DMS53 treated with DMSO at 0.1 percent for 48 hours (cell line): ENCODE measurements around the gene KLF11.
A peak's percentile ranks its signal among the peaks of the same experiment; 100 is the strongest.

Experiments used
- DNase-seq: peaks from one replicate; lab custom pipeline; 2025; ENCODE audit not compliant: unreplicated experiment; lab: John Stamatoyannopoulos, UW

KLF11 gene

GRCh38 chr2:10062931-10063365 lies 19.6 kb downstream of the KLF11 start:
- no peak for DNase-seq

- no peak for DNase-seq
Observed at GRCh38 chr2:10063566-10063965, 20.2 kb downstream of the KLF11 start.

GRCh38 chr2:10064932-10065772 lies 21.8 kb downstream of the KLF11 start:
- no peak for DNase-seq

GRCh38 chr2:10065773-10066055 lies 22.4 kb downstream of the KLF11 start:
- DNase-seq: no peak

- DNase-seq: no peak
Observed at GRCh38 chr2:10067330-10067729, 24.0 kb downstream of the KLF11 start.

GRCh38 chr2:10067881-10068280 lies 24.5 kb downstream of the KLF11 start:
- DNase-seq: no peak

GRCh38 chr2:10071176-10071575 lies 27.8 kb downstream of the KLF11 start:
- no peak for DNase-seq

- no peak for DNase-seq
Observed at GRCh38 chr2:10071595-10071994, 28.2 kb downstream of the KLF11 start.

- peak; percentile 83 for DNase-seq
Observed at GRCh38 chr2:10072656-10073480, 29.5 kb downstream of the KLF11 start.

DNA sequence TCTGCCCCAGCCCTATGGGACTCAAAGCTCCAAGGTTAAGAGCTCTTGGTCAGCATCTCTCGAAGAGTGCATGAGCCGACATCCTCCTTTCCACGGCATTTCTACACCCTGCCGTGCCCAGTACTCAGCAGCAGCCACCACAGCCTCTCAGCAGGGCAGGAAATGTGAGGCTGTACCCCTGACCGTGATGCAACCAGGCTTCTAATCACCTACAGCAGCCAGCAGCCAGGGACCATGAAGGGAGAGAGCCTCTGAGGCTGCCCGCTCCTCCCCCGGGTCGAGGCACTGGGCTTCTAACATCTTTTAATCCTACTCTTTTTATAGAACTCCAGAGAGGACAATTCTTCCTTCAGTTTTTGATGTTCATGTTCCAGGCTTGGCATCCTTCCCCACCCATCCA lies 30.4 kb downstream of the KLF11 start:
- DNase-seq: no peak

DNA sequence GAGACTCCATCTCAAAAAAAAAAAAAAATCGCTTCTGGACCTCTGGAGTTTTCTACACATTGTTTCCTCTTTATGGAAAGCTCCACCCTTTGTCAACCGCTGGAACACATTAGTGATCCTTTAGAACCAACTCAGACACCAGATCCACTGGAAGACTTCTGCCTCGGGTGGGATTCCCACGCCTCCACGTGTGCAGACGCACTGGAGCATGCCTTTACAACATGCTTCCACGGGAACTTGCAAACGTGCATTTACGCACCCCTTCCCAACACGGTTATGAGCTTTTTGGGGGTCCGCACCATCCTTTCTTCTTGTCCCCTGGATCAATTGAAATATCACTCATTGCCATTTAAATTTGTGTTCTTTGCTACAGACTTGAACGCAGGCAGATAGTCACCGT lies 31.8 kb downstream of the KLF11 start:
- no peak for DNase-seq

DNA sequence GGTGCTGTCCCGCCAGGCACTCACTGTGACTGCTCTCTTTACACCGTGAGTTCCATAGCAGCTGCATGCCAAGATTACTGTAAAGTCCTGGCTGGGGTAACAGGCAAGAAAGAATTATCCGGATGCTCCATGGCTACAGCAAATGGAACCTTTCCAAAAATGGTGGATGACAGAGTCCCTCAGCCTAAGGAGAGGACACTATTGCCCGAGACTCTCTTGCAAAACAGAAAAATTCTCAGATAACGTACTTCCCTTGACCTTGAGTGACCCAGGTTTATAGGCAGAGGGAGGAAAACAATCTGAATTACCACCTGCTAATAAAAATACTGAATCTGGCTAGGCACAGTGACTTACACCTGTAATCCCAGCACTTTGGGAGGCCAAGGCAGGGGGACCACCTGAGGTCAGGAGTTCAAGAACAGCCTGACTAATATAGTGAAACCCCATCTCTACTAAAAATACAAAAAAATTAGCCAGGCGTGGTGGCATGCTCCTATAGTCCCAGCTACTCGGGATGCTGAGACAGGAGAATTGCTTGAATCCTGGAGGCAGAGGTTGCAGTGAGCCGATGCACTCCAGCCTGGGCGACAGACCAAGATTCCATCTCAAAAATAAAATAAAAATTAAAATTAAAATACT lies 32.3 kb downstream of the KLF11 start:
- DNase-seq: no peak

DNA sequence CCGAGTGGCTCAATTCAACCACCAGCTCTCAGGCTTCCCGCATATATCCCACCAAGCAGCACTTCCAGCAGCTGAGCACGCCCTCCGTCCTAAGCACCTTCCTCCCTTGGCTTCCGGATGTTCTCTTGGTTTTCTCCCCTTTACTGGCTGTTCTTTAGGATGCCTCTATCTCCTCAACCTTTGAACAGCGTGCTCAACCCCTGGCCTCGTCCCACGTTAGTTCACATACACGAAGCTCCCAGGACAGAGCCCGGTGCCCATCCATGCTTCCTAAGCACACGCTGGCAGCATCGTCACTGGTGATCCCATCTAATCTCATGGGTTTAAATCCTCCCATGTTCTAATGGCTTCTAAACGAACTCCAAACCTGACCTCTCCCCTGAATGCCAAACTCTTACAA lies 33.2 kb downstream of the KLF11 start:
- no peak for DNase-seq

- DNase-seq: no peak
Observed at GRCh38 chr2:10076988-10077527, 33.7 kb downstream of the KLF11 start.

- no peak for DNase-seq
Observed at GRCh38 chr2:10078001-10078400, 34.7 kb downstream of the KLF11 start.

- no peak for DNase-seq
Observed at GRCh38 chr2:10078704-10079265, 35.4 kb downstream of the KLF11 start.

GRCh38 chr2:10079266-10079869 lies 36.0 kb downstream of the KLF11 start:
- DNase-seq: no peak

GRCh38 chr2:10079870-10080535 lies 36.7 kb downstream of the KLF11 start, which contains the start of gene CYS1:
CYS1 (minus strand) TSS chr2:10080411; CDS start chr2:10080223, 188 bp downstream.
- DNase-seq: no peak

DNA sequence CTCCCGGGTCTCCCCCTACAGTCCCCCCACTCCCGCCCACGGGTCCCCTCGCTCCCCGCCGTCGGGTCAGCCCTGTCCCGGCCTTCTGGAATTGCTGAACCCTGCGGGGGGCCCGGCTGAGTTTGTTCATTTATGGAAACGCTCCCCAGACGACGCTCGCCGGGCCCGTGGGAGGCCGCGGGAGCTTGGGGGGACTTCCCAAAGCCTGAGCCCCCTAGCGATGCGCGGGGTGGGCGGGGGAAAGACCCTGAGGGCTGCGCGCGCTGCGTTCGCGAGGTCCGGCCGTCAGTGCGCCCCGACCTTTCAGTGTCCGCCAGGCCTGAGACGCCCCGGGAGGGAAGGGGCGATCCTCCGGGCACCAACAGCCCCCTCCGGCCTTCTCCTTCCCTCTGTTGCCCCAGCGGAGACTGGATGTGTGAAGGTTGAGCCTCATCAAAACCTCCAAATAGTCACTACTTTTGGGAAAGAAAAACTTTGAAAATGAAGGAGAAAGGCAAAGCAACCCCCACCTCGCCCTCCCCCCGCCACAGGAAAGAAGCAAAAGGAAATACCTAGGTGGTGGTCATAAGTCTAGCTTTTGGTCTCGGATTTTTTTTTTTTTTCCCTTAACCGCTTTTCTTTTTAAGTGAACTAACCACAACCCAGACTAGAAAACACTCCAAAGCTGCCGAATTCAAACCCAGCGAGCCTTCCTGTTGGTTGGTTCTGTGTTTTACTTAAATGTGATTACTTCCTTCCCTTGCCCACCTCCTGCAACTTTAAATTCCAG lies 37.4 kb downstream of the KLF11 start:
- no peak for DNase-seq
